SU-DHL-6 (cell line): ENCODE measurements around the gene CYBC1.

Source experiments
- H2AFZ ChIP-seq: fragments of 200-600 bp; sonication (generic); 2 replicates; pipeline ENCODE4 v1.6.1; 2014; ENCODE audit warnings: low read depth, mild to moderate bottlenecking, moderate library complexity, mixed read lengths, antibody characterized with exemption, low read length; ENCODE audit not compliant: severe bottlenecking
- H3F3A ChIP-seq: fragments of 200-600 bp; shearing (Covaris generic); 2 replicates; pipeline ENCODE4 v1.6.0; 2016; ENCODE audit warnings: antibody characterized with exemption, mild to moderate bottlenecking; ENCODE audit not compliant: insufficient read depth
- H3K27ac ChIP-seq: fragments of 200-600 bp; sonication (generic); 2 replicates; pipeline ENCODE4 v1.5.1; 2016; ENCODE audit warnings: low read depth, mild to moderate bottlenecking, low read length, moderate library complexity, mixed read lengths
- H3K27me3 ChIP-seq: fragments of 200-600 bp; sonication (generic), shearing (Covaris generic); 2 replicates; pipeline ENCODE4 v1.6.0; 2014; ENCODE audit warnings: mild to moderate bottlenecking, low read length
- H3K36me3 ChIP-seq: fragments of 200-600 bp; sonication (generic); 2 replicates; pipeline ENCODE4 v1.6.1; 2014; ENCODE audit warnings: mild to moderate bottlenecking, low read length, mixed read lengths
- H3K4me2 ChIP-seq: fragments of 300-600, 200-600 bp; shearing (Covaris generic), sonication (generic); 2 replicates; pipeline ENCODE4 v1.6.0; 2014; ENCODE audit warnings: low read length, low read depth, mild to moderate bottlenecking; ENCODE audit not compliant: poor library complexity, severe bottlenecking
- H3K4me3 ChIP-seq: fragments of 200-600 bp; sonication (generic); 2 replicates; pipeline ENCODE4 v1.5.1; 2014; ENCODE audit warnings: antibody characterized with exemption, low read length, mild to moderate bottlenecking, mixed read lengths; ENCODE audit not compliant: insufficient read depth, poor library complexity, severe bottlenecking
- H3K79me2 ChIP-seq: fragments of 200-600 bp; sonication (generic); 2 replicates; pipeline ENCODE4 v1.6.1; 2014; ENCODE audit warnings: mild to moderate bottlenecking, low read length, moderate library complexity; ENCODE audit not compliant: insufficient read depth
- H3K9ac ChIP-seq: fragments of 200-600 bp; sonication (generic); 2 replicates; pipeline ENCODE4 v1.7.0; 2014; ENCODE audit warnings: mild to moderate bottlenecking, low read length
- H3K9me2 ChIP-seq: fragments of 200-600 bp; sonication (generic); replicated peaks from 2 replicates; pipeline ENCODE4 v1.6.1; 2014; ENCODE audit warnings: low read length; ENCODE audit not compliant: insufficient read depth
- H3K9me3 ChIP-seq: fragments of 200-600 bp; sonication (generic); 2 replicates; pipeline ENCODE4 v1.6.1; 2014; ENCODE audit warnings: low read length, mixed read lengths; ENCODE audit not compliant: insufficient read depth
- H4K20me1 ChIP-seq: fragments of 200-600 bp; sonication (generic); 2 replicates; pipeline ENCODE4 v1.6.1; 2014; ENCODE audit warnings: low read depth, mild to moderate bottlenecking, antibody characterized with exemption, low read length, moderate library complexity, mixed read lengths
- EZH2phosphoT487 ChIP-seq: fragments of 200-600 bp; sonication (generic), shearing (Covaris generic); conservative IDR thresholded peaks from 2 replicates; pipeline ENCODE4 v1.6.1; 2018; ENCODE audit warnings: mild to moderate bottlenecking, antibody characterized with exemption, low read length, moderate library complexity, mixed read lengths
- TF ChIP-seq, protein P1 (sequence below): fragments of 200-600 bp; sonication (generic); IDR thresholded peaks from one replicate; pipeline ENCODE4 v1.5.1; 2017; ENCODE audit warnings: antibody characterized with exemption, mild to moderate bottlenecking, low read length, moderate library complexity; ENCODE audit not compliant: insufficient read depth, poor library complexity, severe bottlenecking

CYBC1 gene

DNA sequence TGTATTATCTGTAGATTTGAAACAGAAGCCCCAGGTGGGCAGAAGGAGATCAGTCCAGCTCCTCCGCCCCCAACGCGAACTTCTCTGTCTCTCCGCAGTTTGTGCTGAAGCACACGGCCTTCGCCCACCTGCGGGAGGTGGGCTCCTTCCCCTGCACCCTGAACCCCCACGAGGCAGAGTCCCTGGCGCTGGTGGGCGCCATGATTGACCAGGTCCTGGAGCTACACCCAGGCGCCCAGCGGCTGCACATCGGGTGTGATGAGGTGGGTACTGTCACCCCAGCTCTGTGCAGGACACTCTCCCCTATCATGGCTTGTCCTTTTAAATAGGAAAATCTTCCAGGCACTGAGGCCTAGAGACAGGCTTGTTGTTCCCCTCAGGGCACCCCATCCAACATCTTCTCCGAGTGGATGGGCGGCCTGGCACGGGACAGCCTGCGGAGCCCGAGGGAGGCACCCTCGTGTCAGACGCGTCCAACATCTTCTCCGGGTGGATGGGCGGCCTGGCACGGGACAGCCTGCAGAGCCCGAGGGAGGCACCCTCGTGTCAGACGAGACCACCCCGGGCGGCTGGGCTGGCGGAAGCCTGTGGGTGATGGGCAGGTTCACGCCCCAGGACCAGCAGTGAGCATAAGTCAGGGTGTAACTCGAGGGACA, 16.9 kb downstream of the CYBC1 start:
- H3K9ac ChIP-seq, result no peak overlapping the region
- H2AFZ ChIP-seq, result no peak overlapping the region
- H3K36me3 ChIP-seq, result no peaks in the 10 kb centered on the region
- H3K4me2 ChIP-seq, result no peak overlapping the region
- no peak overlapping the region for H3K27ac ChIP-seq
- no peaks in the 10 kb centered on the region for H3K79me2 ChIP-seq
- no peak overlapping the region for H3K4me3 ChIP-seq
- H3F3A ChIP-seq, result no peaks in the 10 kb centered on the region
- no peaks in the 10 kb centered on the region for H3K27me3 ChIP-seq
- no peaks in the 10 kb centered on the region for H4K20me1 ChIP-seq
- TF ChIP-seq, protein P1, sequence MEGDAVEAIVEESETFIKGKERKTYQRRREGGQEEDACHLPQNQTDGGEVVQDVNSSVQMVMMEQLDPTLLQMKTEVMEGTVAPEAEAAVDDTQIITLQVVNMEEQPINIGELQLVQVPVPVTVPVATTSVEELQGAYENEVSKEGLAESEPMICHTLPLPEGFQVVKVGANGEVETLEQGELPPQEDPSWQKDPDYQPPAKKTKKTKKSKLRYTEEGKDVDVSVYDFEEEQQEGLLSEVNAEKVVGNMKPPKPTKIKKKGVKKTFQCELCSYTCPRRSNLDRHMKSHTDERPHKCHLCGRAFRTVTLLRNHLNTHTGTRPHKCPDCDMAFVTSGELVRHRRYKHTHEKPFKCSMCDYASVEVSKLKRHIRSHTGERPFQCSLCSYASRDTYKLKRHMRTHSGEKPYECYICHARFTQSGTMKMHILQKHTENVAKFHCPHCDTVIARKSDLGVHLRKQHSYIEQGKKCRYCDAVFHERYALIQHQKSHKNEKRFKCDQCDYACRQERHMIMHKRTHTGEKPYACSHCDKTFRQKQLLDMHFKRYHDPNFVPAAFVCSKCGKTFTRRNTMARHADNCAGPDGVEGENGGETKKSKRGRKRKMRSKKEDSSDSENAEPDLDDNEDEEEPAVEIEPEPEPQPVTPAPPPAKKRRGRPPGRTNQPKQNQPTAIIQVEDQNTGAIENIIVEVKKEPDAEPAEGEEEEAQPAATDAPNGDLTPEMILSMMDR, result no peak
- no peak for TF ChIP-seq EZH2phosphoT487
- H3K9me2 ChIP-seq, result no peaks in the 10 kb centered on the region
- H3K9me3 ChIP-seq, result no peaks in the 10 kb centered on the region

DNA sequence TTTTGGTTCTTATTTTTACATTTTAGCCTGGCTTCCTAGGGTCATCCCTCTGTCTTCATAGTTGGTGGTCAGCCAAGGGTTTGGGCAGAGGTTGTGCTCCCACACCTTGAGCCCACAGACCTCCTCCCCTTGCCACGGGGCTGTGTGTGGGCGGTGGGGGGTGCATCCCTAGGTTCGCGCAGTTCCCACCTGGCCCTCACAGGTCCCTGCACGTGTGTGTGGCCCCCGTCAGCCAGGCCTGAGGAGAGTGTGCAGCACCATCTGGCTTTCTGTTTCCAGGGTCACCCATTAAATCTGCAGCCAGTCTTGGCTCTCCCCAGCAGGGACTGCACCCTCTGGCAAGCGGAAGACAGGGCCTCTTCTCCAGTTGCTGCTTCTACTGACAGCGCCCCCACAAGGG, 18.5 kb downstream of the CYBC1 start:
- no peak overlapping the region for H3K27ac ChIP-seq
- no peaks in the 10 kb centered on the region for H3K9me3 ChIP-seq
- H3K9me2 ChIP-seq, result no peaks in the 10 kb centered on the region
- H3K9ac ChIP-seq, result no peak overlapping the region
- H3K27me3 ChIP-seq, result no peaks in the 10 kb centered on the region
- no peak overlapping the region for H3K4me2 ChIP-seq
- no peak for TF ChIP-seq EZH2phosphoT487
- TF ChIP-seq, protein P1, result no peak
- no peaks in the 10 kb centered on the region for H3F3A ChIP-seq
- no peak overlapping the region for H2AFZ ChIP-seq
- no peaks in the 10 kb centered on the region for H3K79me2 ChIP-seq
- no peaks in the 10 kb centered on the region for H4K20me1 ChIP-seq
- no peak overlapping the region for H3K4me3 ChIP-seq
- H3K36me3 ChIP-seq, result no peaks in the 10 kb centered on the region

DNA sequence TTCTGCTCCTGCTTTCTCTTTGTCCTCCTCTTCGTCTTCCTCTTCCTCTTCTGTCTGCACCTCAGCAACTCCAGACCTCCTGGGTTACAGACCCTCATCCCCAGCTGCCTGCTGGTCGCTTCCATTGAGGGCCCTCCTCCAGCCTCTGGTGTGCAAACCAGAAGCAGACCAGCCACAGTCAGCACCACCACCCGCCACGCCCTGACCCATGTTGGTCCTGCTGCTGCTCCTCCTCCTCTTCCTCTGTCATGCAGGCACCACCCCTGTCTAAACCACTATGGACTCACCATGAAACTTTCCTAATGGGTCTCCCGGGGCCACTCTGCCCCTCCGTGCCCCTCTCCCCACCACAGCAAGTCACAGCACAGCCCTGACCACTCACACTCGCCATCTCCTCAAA, 20.7 kb downstream of the CYBC1 start:
- H4K20me1 ChIP-seq, result no peaks in the 10 kb centered on the region
- H3K27ac ChIP-seq, result no peak overlapping the region
- H3K36me3 ChIP-seq, result no peaks in the 10 kb centered on the region
- no peaks in the 10 kb centered on the region for H3K9me3 ChIP-seq
- H2AFZ ChIP-seq, result no peak overlapping the region
- no peaks in the 10 kb centered on the region for H3K79me2 ChIP-seq
- H3K4me2 ChIP-seq, result no peak overlapping the region
- no peak overlapping the region for H3K4me3 ChIP-seq
- H3K9ac ChIP-seq, result no peak overlapping the region
- TF ChIP-seq EZH2phosphoT487, result no peak
- TF ChIP-seq, protein P1, result no peak
- no peaks in the 10 kb centered on the region for H3K9me2 ChIP-seq
- no peaks in the 10 kb centered on the region for H3F3A ChIP-seq
- H3K27me3 ChIP-seq, result no peaks in the 10 kb centered on the region
